GM21825 (cell line): ENCODE measurements around the gene GABRB2.
"Not testable (repeated sequence)": the region's sequence is repeated elsewhere in the genome, so short reads cannot be mapped to it uniquely, and the experiment has no call there.

Experiments used
- ATAC-seq: cut with Tn5 transposase; IDR thresholded peaks from one replicate; pipeline ENCODE4 v1.9.1; 2021; ENCODE audit warnings: mild to moderate bottlenecking, moderate library complexity; ENCODE audit not compliant: unreplicated experiment

The GABRB2 gene

GRCh38 chr5:161256957-161257356 is 289.6 kb downstream of the GABRB2 start:
- no peak for ATAC-seq

DNA sequence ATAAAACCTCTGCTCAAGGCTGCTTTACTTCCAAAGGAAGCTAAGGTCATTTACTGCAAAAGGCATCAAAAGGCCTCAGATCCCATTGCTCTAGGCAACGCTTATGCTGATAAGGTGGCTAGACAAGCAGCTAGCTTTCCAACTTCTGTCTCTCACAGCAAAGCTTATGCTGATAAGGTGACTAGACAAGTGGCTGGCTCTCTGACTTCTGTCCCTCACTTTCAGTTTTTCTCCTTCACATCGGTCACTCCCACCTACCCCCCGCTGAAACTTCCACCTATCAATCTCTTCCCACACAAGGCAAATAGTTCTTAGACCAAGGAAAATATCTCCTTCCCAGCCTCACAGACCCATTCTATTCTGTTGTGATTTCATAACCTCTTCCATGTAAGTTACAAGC is 293.6 kb downstream of the GABRB2 start:
- ATAC-seq, result not testable (repeated sequence)

DNA sequence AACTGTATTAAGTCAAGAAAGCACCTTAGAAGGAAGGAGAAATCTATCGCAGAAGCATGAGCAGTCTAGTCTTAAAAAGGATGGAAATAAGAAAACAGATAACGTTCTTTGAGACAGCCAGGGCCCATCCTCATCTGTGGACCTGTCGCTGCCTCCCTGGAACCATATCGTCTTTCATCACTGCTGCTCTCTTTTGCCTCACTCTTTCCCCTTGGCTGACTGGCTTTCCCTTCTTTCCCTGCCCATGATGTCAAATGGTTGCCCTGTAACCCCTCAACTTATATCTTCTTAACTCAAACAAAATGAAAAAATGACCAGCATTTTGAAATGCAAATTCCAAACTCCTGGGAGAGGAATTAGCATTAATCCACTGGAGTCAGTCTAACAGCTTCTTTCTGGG is 299.8 kb downstream of the GABRB2 start:
- ATAC-seq, result no peak

GRCh38 chr5:161245846-161246245 is 300.7 kb downstream of the GABRB2 start:
- not testable (repeated sequence) for ATAC-seq
